Measurements from ENCODE around the gene PNPLA7. TPM values are rescaled to one million over a fixed set of nuclear protein-coding genes. Genes with fewer than 3 reads are reported as not detected.
"Not testable (repeated sequence)": the region's sequence is repeated elsewhere in the genome, so short reads cannot be mapped to it uniquely, and the experiment has no call there.

PNPLA7 gene
- total and polyA plus RNA-seq, 10 of the 15 experiments (the other 5 are each of a cell fraction or from before 2014, with no cell fraction given), result 0.04 to 0.85 (median 0.19) TPM; not detected in 1

GRCh38 chr9:137467896-137468295 is 82.3 kb downstream of the PNPLA7 start (continued):
- TF ChIP-seq PRDM15 (CRISPR knock-in tag; IDR thresholded peaks at IDR 0.05), result no peak
- no peak for TF ChIP-seq CHD4 (IDR thresholded peaks at IDR 0.05)
- no peak for TF ChIP-seq SREBF2 (IDR thresholded peaks at IDR 0.05; ENCODE audit: low read length)
- TF ChIP-seq KDM1A (IDR thresholded peaks at IDR 0.05; ENCODE audit: borderline replicate concordance), result no peak

- ATAC-seq, result no peak
- TF ChIP-seq ZZZ3 (IDR thresholded peaks at IDR 0.05; ENCODE audit: control insufficient read depth, insufficient read length, low read depth) (no peak), TCF12 (IDR thresholded peaks at IDR 0.05; ENCODE audit: low read depth, low read length) (no peak)
- WGBS (ENCODE audit: insufficient coverage, insufficient replicate concordance, low lambda C conversion rate, missing lambda C conversion rate), result 64% methylated on average over 16 of the region's 16 CpGs
- ChIA-PET CTCF (no interaction called here), SMC1A (ENCODE audit: uncharacterized antibody, unreplicated experiment) (no interaction called here), POLR2A (no interaction called here), RAD21 (ENCODE audit: unreplicated experiment) (no interaction called here)
- Histone ChIP-seq H3K27ac (ENCODE audit: control insufficient read depth, insufficient read depth) (no peak overlapping the region), H4K20me1 (ENCODE audit: control insufficient read depth, insufficient read depth) (no peaks in the 10 kb centered on the region), H3K4me1 (ENCODE audit: control insufficient read depth, insufficient read depth, low read length) (0 out of 2 replicates have a peak, but pooled peaks cover 5% of the 10 kb centered on the region), H3K4me2 (ENCODE audit: control insufficient read depth, insufficient read depth) (no peak overlapping the region), H3K36me3 (ENCODE audit: control insufficient read depth in 2 of 2, insufficient read depth in 2 of 2, low read length in 1 of 2) (no peaks in the 10 kb centered on the region), H2AFZ (ENCODE audit: control insufficient read depth, low read depth, low read length) (no peak overlapping the region), H3K9ac (ENCODE audit: control insufficient read depth, insufficient read depth, low read length) (no peak overlapping the region), H3K27me3 (replicated peaks in 1 of 2; ENCODE audit: control insufficient read depth in 2 of 2, insufficient read depth in 2 of 2, low read length in 1 of 2) (no peaks in the 10 kb centered on the region; a peak in 1 of 4 replicates), H3K4me3 (no peak overlapping the region), H3K79me2 (ENCODE audit: control insufficient read depth, insufficient read depth, low read length) (no peaks in the 10 kb centered on the region), H3K9me3 (replicated peaks; ENCODE audit: control insufficient read depth, insufficient read depth, low read length) (no peaks in the 10 kb centered on the region; the same call in 2 of the 3 replicates)
- no TSS peak for BruUV-seq (replicated peaks)
- in situ Hi-C loops (cut with MboI), result no loop called here
- intact Hi-C loops (cut with micrococcal nuclease; ENCODE audit: unreplicated experiment), result loop anchor here (10.0 kb wide), 1 partner anchor 58 kb away; no protein-coding TSS in a partner anchor
- no peak for FAIRE-seq
- DNase-seq (ENCODE audit: low read depth, low spot score), result no peak
Measured at GRCh38 chr9:137467161-137467581, 83.0 kb downstream of the PNPLA7 start.

GRCh38 chr9:137466389-137467085 is 83.7 kb downstream of the PNPLA7 start:
- intact Hi-C loops (cut with micrococcal nuclease; ENCODE audit: unreplicated experiment), result loop anchor here (10.0 kb wide), 1 partner anchor 58 kb away; no protein-coding TSS in a partner anchor
- POLR2A ChIA-PET; ATAC-seq; H3K27ac ChIP-seq (ENCODE audit: control insufficient read depth, insufficient read depth); DNase-seq (ENCODE audit: low read depth, low spot score); FAIRE-seq; H3K9ac ChIP-seq (ENCODE audit: control insufficient read depth, insufficient read depth, low read length); SMC1A ChIA-PET (ENCODE audit: uncharacterized antibody, unreplicated experiment); H3K27me3 ChIP-seq (replicated peaks in 1 of 2; ENCODE audit: control insufficient read depth in 2 of 2, insufficient read depth in 2 of 2, low read length in 1 of 2); RAD21 ChIA-PET (ENCODE audit: unreplicated experiment); H3K79me2 ChIP-seq (ENCODE audit: control insufficient read depth, insufficient read depth, low read length); BruUV-seq (replicated peaks); H3K9me3 ChIP-seq (replicated peaks; ENCODE audit: control insufficient read depth, insufficient read depth, low read length); H3K36me3 ChIP-seq (ENCODE audit: control insufficient read depth in 2 of 2, insufficient read depth in 2 of 2, low read length in 1 of 2); H3K4me3 ChIP-seq; H4K20me1 ChIP-seq (ENCODE audit: control insufficient read depth, insufficient read depth); in situ Hi-C loops (cut with MboI); H2AFZ ChIP-seq (ENCODE audit: control insufficient read depth, low read depth, low read length); CTCF ChIA-PET; H3K4me2 ChIP-seq (ENCODE audit: control insufficient read depth, insufficient read depth): not testable (repeated sequence)
- 59% methylated on average over 35 of the region's 35 CpGs for WGBS (ENCODE audit: insufficient coverage, insufficient replicate concordance, low lambda C conversion rate, missing lambda C conversion rate)
- H3K4me1 ChIP-seq (ENCODE audit: control insufficient read depth, insufficient read depth, low read length), result peaks cover 11% of the 10 kb centered on the region; the same call in 1 of the 2 replicates

All from GM12878 (cell line).